ENCODE results near the gene SF3A2. TPM values are rescaled to one million over a fixed set of nuclear protein-coding genes. Genes with fewer than 3 reads are reported as not detected.

SF3A2 gene
- total RNA-seq, 2 experiments from 2014 or later, result 124 to 206 TPM

DNA sequence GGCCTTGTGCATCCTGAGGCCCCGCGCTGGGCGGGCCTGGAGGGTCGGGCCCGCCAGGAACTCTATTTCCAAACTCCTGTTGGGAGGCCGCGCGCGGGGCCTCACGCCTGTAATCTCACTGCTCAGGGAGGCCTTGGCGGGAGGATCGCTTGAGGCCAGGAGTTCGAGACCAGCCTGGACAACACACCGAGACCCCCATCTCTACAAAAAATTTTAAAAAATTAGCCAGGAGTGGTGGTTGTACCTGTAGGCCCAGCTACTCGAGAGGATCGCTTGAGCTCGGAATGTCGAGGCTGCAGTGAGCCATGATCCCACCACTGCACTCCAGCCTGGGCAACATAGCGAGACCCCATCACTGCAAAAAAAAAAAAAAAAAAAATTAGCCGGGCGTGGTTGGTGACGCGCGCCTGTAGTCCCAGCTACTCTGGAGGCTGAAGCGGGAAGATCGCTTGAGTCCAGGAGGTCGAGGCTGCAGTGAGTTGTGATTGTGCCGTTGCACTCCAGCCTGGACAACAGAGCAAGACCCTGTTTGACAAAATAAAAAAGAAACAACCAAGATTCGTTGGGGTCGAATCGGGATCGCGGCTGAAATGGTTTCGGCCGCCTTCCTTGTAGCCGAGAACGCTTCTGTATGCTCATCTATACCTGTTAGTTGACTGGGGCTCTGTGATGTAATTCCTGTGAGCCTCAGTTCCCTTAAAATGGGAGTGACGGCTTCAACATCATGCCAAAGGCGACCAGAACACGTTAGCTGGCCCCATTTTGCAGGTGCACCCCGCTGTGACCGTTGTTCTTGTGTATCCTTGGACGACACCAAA lies 636 bp downstream of the SF3A2 start:
- intact Hi-C loops (cut with micrococcal nuclease; ENCODE audit: unreplicated experiment), result loop anchor here (2.0 to 5.0 kb wide), 2 partner anchors 86 to 375 kb away; partner anchors contain the start of gene AP3D1
- no peaks in the 10 kb centered on the region for H3K9me3 ChIP-seq (ENCODE audit: low read length)
- ChIA-PET CTCF (ENCODE audit: unreplicated experiment) (interaction anchor here (0.5 kb wide), 1 partner anchor 76 kb away, joined by 5 read pairs; no protein-coding TSS in a partner anchor), POLR2A (interaction anchor here (0.5 to 1.2 kb wide), 4 partner anchors 16 to 443 kb away, joined by 3 to 4 read pairs (median 4); no protein-coding TSS in a partner anchor)
- peaks cover 81% of the 10 kb centered on the region for H3K36me3 ChIP-seq (ENCODE audit: insufficient read depth, low read length)
- DNase-seq (ENCODE audit: low spot score), result peak; percentile 41
- H3K4me2 ChIP-seq (ENCODE audit: low read length), result peak overlapping the region; percentile 91
- H2AFZ ChIP-seq (ENCODE audit: low read length), result no peak overlapping the region
- TF ChIP-seq EZH2phosphoT487 (IDR thresholded peaks at IDR 0.05; ENCODE audit: borderline replicate concordance, low read depth, low read length), result no peak
- TF ChIP-seq, protein P1, sequence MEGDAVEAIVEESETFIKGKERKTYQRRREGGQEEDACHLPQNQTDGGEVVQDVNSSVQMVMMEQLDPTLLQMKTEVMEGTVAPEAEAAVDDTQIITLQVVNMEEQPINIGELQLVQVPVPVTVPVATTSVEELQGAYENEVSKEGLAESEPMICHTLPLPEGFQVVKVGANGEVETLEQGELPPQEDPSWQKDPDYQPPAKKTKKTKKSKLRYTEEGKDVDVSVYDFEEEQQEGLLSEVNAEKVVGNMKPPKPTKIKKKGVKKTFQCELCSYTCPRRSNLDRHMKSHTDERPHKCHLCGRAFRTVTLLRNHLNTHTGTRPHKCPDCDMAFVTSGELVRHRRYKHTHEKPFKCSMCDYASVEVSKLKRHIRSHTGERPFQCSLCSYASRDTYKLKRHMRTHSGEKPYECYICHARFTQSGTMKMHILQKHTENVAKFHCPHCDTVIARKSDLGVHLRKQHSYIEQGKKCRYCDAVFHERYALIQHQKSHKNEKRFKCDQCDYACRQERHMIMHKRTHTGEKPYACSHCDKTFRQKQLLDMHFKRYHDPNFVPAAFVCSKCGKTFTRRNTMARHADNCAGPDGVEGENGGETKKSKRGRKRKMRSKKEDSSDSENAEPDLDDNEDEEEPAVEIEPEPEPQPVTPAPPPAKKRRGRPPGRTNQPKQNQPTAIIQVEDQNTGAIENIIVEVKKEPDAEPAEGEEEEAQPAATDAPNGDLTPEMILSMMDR (conservative IDR thresholded peaks at IDR 0.05; ENCODE audit: low read length), result no peak
- peak overlapping the region; percentile 96 for H3K4me3 ChIP-seq (ENCODE audit: low read depth, low read length, poor library complexity, severe bottlenecking)
- TSS peak; percentile 66 for BruUV-seq (replicated peaks)
- peaks cover 67% of the 10 kb centered on the region for H3K4me1 ChIP-seq (ENCODE audit: insufficient read depth, low read length, poor library complexity, severe bottlenecking)
- H4K20me1 ChIP-seq (ENCODE audit: insufficient read depth, low read length), result peaks cover 53% of the 10 kb centered on the region
- H3K27ac ChIP-seq (ENCODE audit: low read depth, low read length, poor library complexity, severe bottlenecking), result peak overlapping the region; percentile 75
- H3K79me2 ChIP-seq (ENCODE audit: insufficient read depth, low read depth, low read length), result peaks cover 80% of the 10 kb centered on the region
- no peaks in the 10 kb centered on the region for H3K9me2 ChIP-seq (ENCODE audit: insufficient read depth, low read length)

GRCh38 chr19:2237869-2238153 lies 1.2 kb downstream of the SF3A2 start:
- Histone ChIP-seq H2AFZ (ENCODE audit: low read length) (no peak overlapping the region), H3K4me1 (ENCODE audit: insufficient read depth, low read length, poor library complexity, severe bottlenecking) (peaks cover 62% of the 10 kb centered on the region), H3K9me2 (ENCODE audit: insufficient read depth, low read length) (no peaks in the 10 kb centered on the region), H3K79me2 (ENCODE audit: insufficient read depth, low read depth, low read length) (peaks cover 85% of the 10 kb centered on the region), H3K4me3 (ENCODE audit: low read depth, low read length, poor library complexity, severe bottlenecking) (peak overlapping the region; percentile 96), H4K20me1 (ENCODE audit: insufficient read depth, low read length) (peaks cover 53% of the 10 kb centered on the region), H3K4me2 (ENCODE audit: low read length) (peak overlapping the region; percentile 91), H3K27ac (ENCODE audit: low read depth, low read length, poor library complexity, severe bottlenecking) (peak overlapping the region; percentile 75), H3K36me3 (ENCODE audit: insufficient read depth, low read length) (peaks cover 81% of the 10 kb centered on the region), H3K9me3 (ENCODE audit: low read length) (no peaks in the 10 kb centered on the region)
- ChIA-PET CTCF (ENCODE audit: unreplicated experiment) (interaction anchor here (0.5 kb wide), 1 partner anchor 77 kb away, joined by 5 read pairs; no protein-coding TSS in a partner anchor), POLR2A (interaction anchor here (0.5 to 1.2 kb wide), 5 partner anchors 15 to 443 kb away, joined by 3 to 5 read pairs (median 4); no protein-coding TSS in a partner anchor)
- no peak for TF ChIP-seq EZH2phosphoT487 (IDR thresholded peaks at IDR 0.05; ENCODE audit: borderline replicate concordance, low read depth, low read length)
- TF ChIP-seq, protein P1 (conservative IDR thresholded peaks at IDR 0.05; ENCODE audit: low read length), result no peak
- no peak for DNase-seq (ENCODE audit: low spot score)
- intact Hi-C loops (cut with micrococcal nuclease; ENCODE audit: unreplicated experiment), result loop anchor here (2.0 to 5.0 kb wide), 2 partner anchors 87 to 374 kb away; partner anchors contain the start of gene AP3D1
- no TSS peak for BruUV-seq (replicated peaks)

Measured in OCI-LY7 (cell line).